Vagina (tissue), 2 donors: ENCODE data around the gene ANKRD53.

Experiments
- CTCF ChIP-seq, 3 experiments: fragments of 450-650 bp in 2 of 3; fragments of 200-600 bp in 1 of 3; sonication (generic) in 1 of 3; IDR thresholded peaks; one replicate each; pipeline ENCODE4 v1.5.1; 2017 to 2019; ENCODE audit warnings: antibody characterized with exemption in 3 of 3, mild to moderate bottlenecking in 2 of 3, moderate library complexity in 2 of 3
- POLR2A ChIP-seq, 2 donors: fragments of 450-650 bp; IDR thresholded peaks; one replicate each; pipeline ENCODE4 v1.6.1; 2017; ENCODE audit warnings: antibody characterized with exemption in 2 of 2, mild to moderate bottlenecking in 2 of 2, moderate library complexity in 2 of 2

DNA sequence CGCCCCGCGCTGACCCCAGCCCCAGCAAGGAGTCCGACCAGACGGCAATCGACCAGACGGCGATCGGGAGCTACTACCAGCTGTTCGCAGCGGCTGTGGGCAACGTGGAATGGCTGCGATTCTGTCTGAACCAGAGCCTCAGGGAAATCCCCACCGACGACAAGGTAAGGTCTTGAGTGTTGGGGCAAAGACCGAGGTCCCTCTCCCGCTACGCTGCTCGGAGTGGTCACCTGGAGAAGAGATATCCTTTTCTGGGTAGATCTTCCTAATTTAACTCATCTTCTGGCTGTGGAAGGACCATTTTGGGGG is 704 bp downstream of the ANKRD53 start:
- TF ChIP-seq CTCF (IDR thresholded peaks at IDR 0.05): no peak
- no peak for TF ChIP-seq POLR2A (IDR thresholded peaks at IDR 0.05)
